GM18505 (cell line): ENCODE data around the gene KRTAP5-10.
"Not testable (repeated sequence)": the region's sequence is repeated elsewhere in the genome, so short reads cannot be mapped to it uniquely, and the experiment has no call there.

Source experiments
- ATAC-seq: cut with Tn5 transposase; IDR thresholded peaks from one replicate; pipeline ENCODE4 v1.9.1; 2021; ENCODE audit not compliant: unreplicated experiment
- POLR2A ChIP-seq: IDR thresholded peaks from 4 replicates; pipeline ENCODE4 v1.6.1; 2011; ENCODE audit warnings: borderline replicate concordance; ENCODE audit not compliant: insufficient read depth, insufficient read length; ENCODE audit errors: extremely low read depth

KRTAP5-10 gene

DNA sequence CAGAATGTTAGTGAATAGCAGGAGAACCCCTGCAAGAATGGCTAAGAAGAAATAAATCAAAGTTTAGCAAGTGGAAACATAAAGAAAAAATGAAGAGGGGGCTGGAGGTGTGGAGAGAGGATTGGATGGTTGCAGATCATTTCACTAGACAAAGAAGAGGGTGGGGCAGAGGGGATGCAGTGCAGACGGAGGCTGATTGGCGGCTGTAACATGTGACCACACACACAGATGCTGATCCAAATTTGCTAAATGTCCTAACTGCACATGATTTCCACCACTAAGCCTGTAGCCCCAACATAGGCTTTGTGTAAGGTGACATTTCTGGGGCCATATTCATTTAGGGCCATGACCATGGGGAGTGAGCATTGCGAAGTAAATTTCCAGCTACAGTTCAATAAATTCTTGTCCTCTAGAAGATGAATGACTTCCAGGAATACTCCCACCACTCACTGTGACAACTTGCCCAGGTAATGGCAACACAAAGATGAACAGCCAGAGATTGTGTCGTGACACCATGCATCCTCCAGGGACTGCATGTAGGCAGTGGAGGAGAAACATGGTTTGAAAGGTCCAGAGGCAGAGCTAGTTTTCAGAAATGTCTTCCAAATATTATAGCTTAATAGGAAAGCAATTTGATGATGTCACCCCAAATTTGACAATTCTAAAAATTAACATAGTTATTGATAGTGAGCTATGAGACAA is 10.5 kb downstream of the KRTAP5-10 start:
- ATAC-seq = no peak

DNA sequence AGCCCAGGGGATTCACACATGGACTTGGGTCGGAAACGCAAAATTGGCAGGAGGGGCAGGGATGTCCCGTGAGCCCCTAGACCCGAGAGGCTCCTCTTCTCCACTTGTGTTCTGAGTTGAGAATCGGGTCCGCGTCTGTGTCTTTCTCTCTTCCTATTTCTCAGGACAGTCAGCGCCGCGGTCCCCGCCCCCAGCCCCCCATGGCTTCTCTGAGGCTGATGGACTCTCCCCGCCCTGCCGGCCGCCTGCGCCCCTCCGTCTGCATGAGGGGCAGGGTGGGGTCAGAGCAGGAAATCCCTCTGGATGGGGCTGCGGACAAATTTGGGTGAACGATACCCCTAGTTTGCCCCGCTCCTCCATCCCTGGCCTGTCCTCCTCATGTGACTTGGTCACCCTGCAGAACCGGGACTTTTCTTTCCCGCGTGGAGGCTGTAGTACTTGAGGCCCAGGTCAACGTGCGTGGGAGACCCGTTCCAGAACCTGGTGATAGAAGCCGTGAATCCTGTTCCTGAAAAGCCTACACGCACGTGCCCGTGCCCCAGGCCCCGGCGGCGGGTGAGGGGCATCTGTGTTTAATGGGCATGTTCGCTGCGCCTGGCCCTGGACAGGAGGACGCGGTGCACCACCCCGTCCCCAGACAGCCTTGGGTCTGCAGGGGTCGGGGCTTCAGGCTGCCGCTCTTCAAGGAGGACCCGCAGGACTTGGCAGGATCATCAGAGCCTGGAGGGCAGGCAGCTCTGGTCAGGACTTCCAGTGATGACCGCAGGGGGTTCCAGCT is 11.5 kb downstream of the KRTAP5-10 start:
- not testable (repeated sequence) for ATAC-seq

More for the DNA sequence above, 10.5 kb downstream of the KRTAP5-10 start:
- no peak for TF ChIP-seq POLR2A

DNA sequence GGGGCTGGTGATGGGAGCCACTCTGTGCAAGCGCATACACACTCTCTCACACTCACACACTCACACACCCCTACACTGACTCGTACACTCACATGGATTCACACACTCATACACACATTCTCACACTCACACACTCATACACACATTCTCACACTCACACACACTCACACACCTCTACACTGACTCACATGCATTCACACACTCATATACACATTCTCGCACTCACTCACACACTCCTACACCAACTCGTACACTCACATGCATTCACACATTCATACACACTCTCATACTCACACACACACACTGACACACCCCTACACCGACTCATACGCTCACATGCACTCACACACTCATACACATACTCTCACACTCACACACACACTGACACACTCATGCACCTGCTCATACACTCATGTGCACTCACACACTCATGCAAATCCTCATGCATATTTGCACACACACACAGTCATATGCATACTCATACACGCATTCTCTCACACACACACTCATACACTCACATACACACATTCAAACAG is 12.2 kb downstream of the KRTAP5-10 start:
- no peak for TF ChIP-seq POLR2A
- no peak for ATAC-seq

DNA sequence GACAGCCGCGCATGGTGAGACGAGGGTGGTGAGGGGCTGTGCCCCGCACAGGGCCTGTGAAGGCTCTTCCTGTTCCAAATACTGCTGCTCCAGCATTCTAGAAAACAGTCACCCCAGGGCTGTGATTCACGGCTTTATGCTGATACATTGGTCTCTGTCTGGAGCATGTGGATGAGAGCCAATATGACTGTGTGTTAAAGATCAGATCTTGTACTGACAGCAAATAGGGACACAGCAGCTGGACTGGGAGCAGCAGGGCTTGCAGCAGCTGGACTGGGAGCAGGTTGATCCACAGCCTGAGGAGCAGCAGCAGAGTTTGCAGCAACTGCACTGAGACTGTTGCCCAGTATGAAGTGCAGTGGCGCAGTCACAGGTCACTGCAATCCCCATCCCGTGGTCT is 14.2 kb downstream of the KRTAP5-10 start:
- not testable (repeated sequence) for ATAC-seq

DNA sequence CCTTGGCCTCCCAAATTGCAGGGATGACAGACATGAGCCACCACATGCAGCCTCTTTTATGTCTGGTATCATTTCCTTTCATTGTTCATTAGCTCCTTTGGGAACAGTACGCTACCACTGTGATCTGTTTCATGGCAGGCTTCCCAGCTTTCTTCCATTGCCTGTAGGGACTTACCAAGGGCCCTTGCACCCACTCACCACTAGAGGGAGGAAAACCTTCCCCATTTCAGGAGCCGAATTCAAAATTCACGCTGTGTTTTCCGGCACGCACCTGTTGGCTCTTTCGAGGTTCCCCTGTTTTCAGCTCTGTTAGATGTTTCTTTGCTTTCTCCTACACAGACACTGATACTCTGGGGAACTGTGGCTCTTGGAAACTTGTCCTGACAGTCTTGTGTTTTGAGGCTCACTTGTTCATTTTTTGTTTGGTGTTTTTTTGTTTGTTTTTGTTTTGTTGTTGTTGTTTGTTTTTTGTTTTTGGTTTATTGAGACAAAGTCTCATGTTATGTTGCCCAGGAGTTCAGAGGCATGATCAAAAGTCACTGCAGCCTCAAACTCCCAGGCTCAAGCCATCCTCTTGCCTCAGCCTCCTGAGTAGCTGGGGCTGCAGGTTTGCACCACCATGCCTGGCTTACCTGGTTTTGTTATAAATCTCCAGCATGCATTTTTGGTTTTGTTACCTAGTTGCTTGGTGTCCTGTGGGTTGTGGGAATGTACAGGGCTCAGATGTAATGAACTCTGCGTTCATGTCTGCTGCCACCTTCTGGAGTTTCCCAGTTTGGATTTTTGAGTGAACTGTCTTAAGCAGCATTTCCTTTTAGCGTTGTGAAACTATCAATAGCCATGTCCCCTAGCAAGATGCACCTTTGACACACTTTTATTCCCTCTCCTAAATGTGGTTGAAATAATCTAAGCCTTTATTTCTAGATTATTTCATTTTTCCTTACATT is 15.0 kb downstream of the KRTAP5-10 start:
- ATAC-seq = no peak
- no peak for TF ChIP-seq POLR2A

DNA sequence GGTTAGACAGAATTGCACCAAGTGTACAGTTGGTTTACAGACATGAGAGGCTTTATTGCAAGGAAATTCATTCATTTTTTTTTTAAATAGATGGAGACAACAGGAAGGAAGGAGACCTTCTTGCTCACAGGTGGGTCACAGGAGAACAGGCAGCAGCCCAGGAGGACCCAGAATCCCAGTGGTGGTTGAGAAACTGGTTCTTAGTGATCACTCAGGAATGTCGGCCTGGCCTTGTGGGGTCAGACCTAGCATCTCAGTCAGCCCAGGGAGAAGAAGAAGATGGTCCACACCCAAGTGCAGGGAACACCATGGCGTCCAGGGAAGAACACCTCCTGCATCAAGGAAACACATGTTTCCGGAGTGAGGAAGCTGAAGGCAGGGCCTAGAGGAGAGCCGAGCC is 16.5 kb downstream of the KRTAP5-10 start:
- TF ChIP-seq POLR2A = no peak

DNA sequence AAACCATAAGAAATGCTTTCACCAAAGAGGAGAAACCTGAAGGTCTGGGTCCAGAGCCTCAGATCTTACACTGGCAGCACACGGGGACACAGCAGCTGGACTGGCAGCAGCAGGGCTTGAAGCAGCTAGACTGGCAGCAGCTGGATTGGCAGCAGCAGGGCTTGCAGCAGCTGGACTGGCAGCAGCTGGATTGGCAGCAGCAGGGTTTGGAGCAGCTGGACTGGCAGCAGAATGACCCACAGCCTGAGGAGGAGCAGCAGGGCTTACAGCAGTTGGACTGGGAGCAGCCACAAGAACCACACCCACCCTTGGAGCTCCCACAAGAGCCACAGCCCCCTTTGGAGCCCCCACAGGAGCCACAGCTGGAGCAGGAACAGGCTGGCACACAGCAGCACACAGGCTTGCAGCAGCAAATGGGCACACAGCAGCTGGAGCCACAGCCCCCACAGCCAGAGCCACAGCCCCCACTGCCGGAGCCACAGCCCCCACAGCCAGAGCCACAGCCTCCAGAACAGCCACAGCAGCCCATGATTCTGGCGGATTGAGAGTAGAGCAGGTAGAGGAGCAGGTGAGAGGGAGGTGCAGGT is 17.0 kb downstream of the KRTAP5-10 start, which contains the start of gene KRTAP5-11:
Gene KRTAP5-11 (minus strand): TSS at position 567 of the 587 bp plus-strand sequence. CDS start 38 bp downstream, at position 529.
- TF ChIP-seq POLR2A = no peak
- ATAC-seq = no peak

More for the DNA sequence above, 16.5 kb downstream of the KRTAP5-10 start:
- ATAC-seq = no peak

DNA sequence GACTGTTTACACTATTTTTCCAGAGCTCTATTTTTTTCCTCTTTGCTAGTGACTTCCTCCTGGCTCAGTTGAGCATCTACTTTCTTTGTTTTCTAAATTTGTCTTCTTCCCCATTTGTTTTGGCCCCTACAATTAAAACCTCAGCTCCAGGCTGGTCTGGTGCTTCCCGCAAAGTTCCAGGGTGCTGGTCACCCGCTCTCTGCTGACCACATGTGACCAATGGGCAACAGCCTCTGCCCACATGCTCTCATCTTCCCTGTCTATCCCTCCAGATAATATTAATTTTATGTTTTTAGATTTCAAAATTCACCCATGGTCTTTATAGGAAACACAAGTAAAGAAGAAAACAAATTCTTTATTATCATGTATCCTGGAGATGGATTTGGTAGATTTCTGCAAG is 17.6 kb downstream of the KRTAP5-10 start:
- ATAC-seq = not testable (repeated sequence)

DNA sequence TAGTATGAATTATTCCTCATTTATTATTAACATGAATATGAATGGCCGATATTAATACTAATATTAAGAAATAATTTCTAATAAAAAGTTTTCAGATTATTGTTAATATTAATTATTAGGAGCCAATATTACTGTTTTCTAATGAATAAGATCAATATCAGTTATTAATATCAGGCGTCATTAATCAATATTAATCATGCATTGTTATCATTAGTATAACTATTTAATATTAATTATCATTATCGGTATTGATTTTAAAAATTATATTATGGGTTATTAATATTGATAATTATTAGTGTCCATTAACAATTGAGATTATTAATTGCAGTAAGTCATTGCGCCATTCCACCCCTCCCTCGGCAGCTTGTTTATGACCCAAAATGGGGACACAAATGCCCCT is 20.3 kb downstream of the KRTAP5-10 start:
- not testable (repeated sequence) for ATAC-seq

DNA sequence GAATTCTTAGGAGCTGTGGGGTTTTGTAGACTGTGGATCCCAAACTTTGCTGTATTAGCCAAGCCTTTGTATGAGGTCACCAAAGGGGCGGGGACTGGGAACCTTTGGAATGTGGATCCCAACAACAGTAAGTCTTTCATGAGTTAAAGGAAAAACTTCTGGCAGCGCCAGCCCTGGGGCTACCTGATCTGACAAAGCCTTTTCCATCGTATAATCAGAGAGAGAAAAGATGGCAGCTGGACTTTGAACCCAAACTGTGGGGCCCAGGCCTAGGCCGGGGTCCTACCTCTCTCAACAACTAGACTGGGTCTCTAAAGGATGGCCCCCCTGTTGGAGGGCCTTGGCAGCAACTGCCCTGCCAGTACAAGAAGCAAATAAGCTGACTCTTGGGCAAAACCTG is 23.0 kb downstream of the KRTAP5-10 start:
- not testable (repeated sequence) for ATAC-seq

DNA sequence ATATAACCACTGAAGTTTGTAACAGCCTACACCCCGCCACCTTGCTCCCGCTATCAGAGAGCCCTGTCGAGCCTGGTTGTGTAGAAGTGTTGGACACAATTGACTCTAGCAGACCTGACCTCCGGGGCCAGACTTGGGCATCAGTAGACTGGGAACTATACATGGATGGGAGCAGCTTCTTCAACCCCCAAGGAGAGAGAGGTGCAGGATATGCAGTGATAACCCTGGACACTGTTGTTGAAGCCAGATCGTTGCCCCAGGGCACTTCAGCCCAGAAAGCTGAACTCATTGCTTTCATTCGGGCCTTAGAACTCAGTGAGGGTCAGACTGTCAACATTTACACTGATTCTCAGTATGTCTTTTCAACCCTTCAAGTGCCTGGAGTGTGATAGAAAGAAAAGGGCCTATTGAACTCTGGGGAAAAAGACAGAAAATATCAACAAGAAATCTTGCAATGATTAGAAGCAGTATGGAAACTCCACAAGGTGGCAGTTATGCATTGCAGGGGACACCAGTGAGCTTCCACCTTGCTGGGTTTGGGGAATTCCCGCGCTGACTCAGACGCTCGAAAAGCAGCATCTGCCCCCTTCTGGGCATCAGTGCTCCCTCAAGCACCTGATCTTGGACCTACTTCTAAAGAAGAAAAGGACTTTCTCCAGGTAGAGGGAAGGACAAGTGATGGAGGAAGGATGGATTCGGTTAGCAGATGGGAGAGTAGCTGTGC is 23.6 kb downstream of the KRTAP5-10 start:
- ATAC-seq = not testable (repeated sequence)

DNA sequence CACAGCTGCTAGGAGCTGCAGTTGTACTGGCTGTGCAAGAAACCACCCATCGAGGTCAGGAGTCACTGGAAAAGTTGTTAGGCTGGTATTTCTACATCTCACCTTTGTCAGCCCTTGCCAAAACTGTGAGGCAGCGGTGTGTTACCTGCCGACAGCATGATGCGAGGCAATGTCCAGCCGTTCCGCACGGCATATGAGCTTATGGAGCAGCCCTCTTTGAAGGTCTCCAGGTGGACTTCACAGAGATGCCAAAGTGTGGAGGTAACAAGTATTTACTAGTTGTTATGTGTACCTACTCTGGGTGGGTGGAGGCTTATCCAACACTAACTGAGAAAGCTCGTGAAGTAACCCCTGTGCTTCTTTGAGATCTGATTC is 24.2 kb downstream of the KRTAP5-10 start:
- ATAC-seq = not testable (repeated sequence)

DNA sequence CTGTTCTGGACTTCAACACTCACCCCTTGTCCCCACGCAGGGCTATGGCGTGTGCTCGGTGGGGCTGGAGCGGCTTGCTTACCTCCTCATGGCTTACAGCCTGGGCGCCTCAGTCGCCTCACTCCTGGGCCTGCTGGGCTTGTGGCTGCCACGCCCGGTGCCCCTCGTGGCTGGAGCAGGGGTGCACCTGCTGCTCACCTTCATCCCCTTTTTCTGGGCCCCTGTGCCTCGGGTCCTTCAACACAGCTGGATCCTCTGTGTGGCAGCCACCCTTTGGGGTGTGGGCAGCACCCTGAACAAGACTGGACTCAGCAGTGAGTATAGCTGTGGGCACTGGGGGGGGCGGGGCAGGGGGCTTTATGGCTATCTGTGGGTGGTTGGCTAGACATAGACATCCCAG is 37.9 kb downstream of the KRTAP5-10 start:
- not testable (repeated sequence) for ATAC-seq

DNA sequence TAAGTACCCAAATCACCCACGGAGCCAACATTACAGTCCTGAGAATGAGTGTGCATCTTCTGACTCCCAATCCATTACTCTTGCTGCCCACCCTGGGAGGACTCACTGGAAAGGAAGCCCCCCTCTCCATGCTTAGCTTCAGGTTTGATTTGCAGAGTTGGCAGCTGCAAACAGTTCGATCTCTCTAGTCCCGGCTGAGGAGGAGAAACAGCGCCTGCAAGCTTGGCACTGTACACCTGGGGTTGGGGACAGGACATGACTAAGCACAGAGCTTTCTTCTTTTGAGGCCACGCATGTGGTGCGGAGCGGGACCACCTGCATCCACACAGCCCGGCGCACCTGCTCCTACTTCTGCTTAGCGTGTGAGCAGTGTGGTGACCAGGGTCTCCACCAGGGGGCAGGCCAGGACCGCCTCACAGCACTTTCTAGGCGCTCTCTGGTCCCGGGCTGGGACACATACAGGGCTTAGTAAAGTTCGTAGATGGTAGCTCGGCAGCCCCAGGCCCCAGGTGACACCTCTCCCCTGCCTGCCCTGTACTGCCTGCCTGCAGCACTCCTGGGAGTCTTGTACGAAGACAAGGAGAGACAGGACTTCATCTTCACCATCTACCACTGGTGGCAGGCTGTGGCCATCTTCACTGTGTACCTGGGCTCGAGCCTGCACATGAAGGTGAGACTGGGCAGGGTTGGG is 39.6 kb downstream of the KRTAP5-10 start:
- ATAC-seq = not testable (repeated sequence)

DNA sequence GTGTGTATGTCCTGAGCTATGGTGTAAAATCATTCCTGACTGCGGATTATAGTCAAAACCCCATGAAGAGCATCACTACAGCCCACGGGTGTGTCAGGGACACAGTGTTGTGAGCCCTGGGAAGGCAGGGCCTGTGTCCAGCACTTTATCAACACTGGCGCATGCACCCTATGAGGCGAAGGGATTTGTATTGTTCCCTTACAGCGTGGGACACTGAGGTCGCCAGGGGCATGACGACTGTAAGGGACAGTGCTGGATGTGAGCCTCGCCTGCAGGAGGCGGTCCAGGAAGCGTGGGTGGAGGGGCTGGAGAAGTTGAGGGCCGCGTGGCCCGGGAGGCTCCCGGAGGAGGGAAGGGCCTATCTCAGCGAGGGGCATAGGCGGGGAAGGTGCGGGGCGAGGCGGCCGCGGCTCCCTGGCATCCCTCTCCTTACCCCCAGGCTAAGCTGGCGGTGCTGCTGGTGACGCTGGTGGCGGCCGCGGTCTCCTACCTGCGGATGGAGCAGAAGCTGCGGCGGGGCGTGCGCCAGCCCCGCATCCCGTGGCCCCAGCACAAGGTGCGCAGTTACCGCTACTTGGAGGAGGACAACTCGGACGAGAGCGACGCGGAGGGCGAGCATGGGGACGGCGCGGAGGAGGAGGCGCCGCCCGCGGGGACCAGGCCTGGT is 41.6 kb downstream of the KRTAP5-10 start:
- not testable (repeated sequence) for ATAC-seq

DNA sequence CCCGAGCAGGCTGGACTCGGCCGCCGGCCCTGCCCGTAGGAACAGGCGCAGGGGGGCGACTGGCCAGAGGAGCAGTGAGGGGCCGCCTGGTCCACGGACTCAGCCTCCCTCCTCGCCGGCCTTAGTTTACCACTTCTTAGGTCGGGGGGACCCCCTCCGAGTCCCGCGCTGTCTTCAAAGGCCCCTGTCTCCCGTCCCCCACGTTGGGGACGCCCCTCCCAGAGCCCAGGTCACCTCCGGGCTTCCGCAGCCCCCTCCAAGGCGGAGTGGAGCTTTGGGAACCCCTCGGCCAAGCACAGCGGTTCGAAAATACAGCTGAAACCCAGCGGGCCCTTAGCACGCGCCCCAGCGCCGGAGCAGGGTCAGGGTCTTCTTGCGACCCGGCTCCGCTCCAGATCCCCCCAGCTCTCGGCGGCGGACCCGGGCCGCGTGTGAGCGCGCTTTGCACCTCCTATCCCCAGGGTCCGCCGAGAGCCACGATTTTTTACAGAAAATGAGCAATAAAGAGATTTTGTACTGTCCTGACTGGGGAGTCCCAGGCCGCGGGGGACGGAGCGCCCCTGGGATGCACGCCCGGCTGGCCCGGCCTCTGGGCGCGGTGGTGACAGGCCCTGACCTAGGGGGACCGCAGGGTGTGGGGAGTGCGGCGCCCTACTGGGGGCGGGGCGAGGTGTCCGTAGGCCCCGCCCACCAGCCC is 42.3 kb downstream of the KRTAP5-10 start:
- ATAC-seq = not testable (repeated sequence)

DNA sequence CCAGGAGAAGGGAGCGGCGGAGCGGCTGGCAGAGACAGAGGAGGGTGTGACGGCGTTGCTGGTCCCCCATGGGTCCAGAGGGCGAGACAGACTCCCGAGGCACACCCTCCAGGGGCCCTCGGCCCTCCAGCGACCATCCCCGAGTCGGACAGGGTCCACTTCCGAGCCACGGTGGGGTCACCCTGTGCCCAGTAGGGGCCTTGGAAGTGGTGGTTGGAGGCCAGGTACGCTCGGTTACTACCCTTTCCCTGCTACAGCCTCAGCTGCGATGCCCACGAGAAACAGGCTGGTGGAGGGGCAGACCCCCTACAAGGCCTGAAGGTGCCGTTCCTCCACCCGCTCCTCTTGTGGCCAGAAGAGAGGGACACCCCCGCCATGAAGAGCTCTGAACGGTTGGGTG is 42.9 kb downstream of the KRTAP5-10 start:
- ATAC-seq = not testable (repeated sequence)
